ENCODE measurements around the gene SEMA4D.

SEMA4D gene

DNA sequence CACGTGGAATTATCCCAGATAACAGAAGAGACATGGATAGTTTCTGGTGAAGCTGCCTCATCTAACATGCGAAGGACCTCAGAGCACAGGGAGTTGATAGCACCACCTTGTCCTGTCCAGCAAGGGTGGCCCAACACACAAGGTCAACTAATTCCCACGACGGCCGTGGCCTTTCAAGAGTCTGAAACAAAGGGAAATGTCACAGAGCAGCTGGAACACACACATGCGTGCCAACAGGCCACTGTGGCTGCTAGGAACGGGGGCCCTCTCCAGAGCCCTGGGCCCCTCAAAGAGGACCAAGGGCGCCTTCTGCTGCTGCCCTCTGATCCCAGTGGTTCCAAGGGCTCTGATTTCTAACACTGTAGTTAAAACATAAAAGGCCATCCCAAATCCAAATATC lies 128.9 kb downstream of the SEMA4D start:
- no peak for TF ChIP-seq TEAD4 (IDR thresholded peaks at IDR 0.05)
- no peak for TF ChIP-seq FOXM1 (IDR thresholded peaks at IDR 0.05; ENCODE audit: borderline replicate concordance, low read depth)
- TF ChIP-seq, protein P1, sequence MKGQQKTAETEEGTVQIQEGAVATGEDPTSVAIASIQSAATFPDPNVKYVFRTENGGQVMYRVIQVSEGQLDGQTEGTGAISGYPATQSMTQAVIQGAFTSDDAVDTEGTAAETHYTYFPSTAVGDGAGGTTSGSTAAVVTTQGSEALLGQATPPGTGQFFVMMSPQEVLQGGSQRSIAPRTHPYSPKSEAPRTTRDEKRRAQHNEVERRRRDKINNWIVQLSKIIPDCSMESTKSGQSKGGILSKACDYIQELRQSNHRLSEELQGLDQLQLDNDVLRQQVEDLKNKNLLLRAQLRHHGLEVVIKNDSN (IDR thresholded peaks at IDR 0.05), result no peak
- TF ChIP-seq TCF12 (IDR thresholded peaks at IDR 0.05; ENCODE audit: low read depth), result no peak
- TF ChIP-seq, protein P2, sequence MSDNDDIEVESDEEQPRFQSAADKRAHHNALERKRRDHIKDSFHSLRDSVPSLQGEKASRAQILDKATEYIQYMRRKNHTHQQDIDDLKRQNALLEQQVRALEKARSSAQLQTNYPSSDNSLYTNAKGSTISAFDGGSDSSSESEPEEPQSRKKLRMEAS (IDR thresholded peaks at IDR 0.05), result no peak
- TF ChIP-seq NFIC (IDR thresholded peaks at IDR 0.05), result no peak
- no peak for TF ChIP-seq CREB1 (IDR thresholded peaks at IDR 0.05; ENCODE audit: low read depth)
- no peak for TF ChIP-seq RAD21 (IDR thresholded peaks at IDR 0.05; ENCODE audit: low read depth)
- TF ChIP-seq, protein P3, sequence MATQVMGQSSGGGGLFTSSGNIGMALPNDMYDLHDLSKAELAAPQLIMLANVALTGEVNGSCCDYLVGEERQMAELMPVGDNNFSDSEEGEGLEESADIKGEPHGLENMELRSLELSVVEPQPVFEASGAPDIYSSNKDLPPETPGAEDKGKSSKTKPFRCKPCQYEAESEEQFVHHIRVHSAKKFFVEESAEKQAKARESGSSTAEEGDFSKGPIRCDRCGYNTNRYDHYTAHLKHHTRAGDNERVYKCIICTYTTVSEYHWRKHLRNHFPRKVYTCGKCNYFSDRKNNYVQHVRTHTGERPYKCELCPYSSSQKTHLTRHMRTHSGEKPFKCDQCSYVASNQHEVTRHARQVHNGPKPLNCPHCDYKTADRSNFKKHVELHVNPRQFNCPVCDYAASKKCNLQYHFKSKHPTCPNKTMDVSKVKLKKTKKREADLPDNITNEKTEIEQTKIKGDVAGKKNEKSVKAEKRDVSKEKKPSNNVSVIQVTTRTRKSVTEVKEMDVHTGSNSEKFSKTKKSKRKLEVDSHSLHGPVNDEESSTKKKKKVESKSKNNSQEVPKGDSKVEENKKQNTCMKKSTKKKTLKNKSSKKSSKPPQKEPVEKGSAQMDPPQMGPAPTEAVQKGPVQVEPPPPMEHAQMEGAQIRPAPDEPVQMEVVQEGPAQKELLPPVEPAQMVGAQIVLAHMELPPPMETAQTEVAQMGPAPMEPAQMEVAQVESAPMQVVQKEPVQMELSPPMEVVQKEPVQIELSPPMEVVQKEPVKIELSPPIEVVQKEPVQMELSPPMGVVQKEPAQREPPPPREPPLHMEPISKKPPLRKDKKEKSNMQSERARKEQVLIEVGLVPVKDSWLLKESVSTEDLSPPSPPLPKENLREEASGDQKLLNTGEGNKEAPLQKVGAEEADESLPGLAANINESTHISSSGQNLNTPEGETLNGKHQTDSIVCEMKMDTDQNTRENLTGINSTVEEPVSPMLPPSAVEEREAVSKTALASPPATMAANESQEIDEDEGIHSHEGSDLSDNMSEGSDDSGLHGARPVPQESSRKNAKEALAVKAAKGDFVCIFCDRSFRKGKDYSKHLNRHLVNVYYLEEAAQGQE (IDR thresholded peaks at IDR 0.05; ENCODE audit: low read depth), result no peak
- TF ChIP-seq CEBPB (IDR thresholded peaks at IDR 0.05), result no peak
- no peak for TF ChIP-seq ZBTB7A (IDR thresholded peaks at IDR 0.05; ENCODE audit: low read depth)
- no peak for TF ChIP-seq EGR1 (IDR thresholded peaks at IDR 0.05)
- TF ChIP-seq YY1 (IDR thresholded peaks at IDR 0.05; ENCODE audit: low read depth), result no peak
- TF ChIP-seq EP300 (IDR thresholded peaks at IDR 0.05; ENCODE audit: borderline replicate concordance), result no peak

DNA sequence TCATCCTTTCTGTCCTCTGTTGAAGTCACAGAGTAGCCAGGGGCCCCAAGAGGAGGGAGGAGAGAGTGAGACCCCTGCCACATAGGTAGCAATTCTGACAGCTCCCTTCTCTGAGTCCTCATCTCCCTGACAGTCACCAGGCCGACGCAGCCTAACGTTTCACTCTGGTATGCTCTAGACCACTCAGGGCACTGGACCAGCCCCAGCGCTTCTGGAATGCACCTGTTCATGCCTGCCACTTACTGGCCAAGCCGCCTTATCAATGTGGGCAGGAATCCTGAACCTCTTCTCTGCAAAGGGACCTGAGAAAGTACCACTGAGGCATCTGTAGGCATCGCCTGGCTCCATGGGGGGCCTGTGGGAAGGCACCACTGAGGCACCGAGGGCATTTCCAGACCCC lies 129.4 kb downstream of the SEMA4D start:
- TF ChIP-seq NFIC (IDR thresholded peaks at IDR 0.05), result no peak
- TF ChIP-seq TCF12 (IDR thresholded peaks at IDR 0.05; ENCODE audit: low read depth), result no peak
- no peak for TF ChIP-seq EGR1 (IDR thresholded peaks at IDR 0.05)
- TF ChIP-seq, protein P1 (IDR thresholded peaks at IDR 0.05), result no peak
- TF ChIP-seq TEAD4 (IDR thresholded peaks at IDR 0.05), result no peak

DNA sequence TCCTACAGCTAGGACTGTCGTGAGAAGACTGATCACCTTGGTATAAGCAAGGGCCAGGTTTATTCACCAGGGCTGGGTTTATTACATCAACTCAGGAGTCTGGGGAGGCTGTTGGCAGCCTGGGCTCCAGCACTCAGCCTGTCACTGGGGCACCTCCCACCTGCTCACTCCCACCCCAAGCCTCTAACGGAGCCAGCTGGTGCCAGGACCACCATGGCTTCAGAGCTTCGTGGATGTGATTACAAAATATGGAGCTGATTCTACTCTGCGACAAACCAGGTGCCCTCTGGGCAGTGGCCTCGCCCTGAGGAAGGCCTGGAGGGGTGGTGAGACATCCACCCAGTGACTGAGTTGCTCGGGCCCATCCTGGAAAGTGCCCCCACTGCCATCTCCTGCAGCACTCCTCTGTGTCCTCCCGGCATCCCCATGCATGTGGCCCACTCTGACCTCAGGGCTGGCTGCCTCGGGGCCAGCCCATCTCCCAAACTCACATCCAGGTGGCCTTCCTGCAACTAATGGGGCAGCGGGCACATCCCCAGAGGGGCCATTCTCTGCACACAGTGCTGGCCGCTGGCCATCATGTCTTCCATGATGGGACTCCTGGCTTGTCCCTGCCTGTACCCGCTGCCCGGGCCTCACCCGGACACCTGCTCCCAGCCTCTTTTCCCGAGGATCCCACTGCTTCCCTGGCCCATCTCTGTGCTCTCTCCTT lies 130.0 kb downstream of the SEMA4D start:
- no peak for TF ChIP-seq CEBPB (IDR thresholded peaks at IDR 0.05)
- TF ChIP-seq, protein P1 (IDR thresholded peaks at IDR 0.05), result no peak
- TF ChIP-seq ZBTB7A (IDR thresholded peaks at IDR 0.05; ENCODE audit: low read depth), result no peak
- TF ChIP-seq, protein P3 (IDR thresholded peaks at IDR 0.05; ENCODE audit: low read depth), result no peak
- no peak for TF ChIP-seq TCF12 (IDR thresholded peaks at IDR 0.05; ENCODE audit: low read depth)
- TF ChIP-seq FOXM1 (IDR thresholded peaks at IDR 0.05; ENCODE audit: borderline replicate concordance, low read depth), result no peak
- no peak for TF ChIP-seq NFIC (IDR thresholded peaks at IDR 0.05)
- TF ChIP-seq TAF1 (IDR thresholded peaks at IDR 0.05; ENCODE audit: low read depth), result no peak
- no peak for TF ChIP-seq YY1 (IDR thresholded peaks at IDR 0.05; ENCODE audit: low read depth)
- no peak for TF ChIP-seq CREB1 (IDR thresholded peaks at IDR 0.05; ENCODE audit: low read depth)
- no peak for TF ChIP-seq EP300 (IDR thresholded peaks at IDR 0.05; ENCODE audit: borderline replicate concordance)
- TF ChIP-seq RAD21 (IDR thresholded peaks at IDR 0.05; ENCODE audit: low read depth), result no peak
- TF ChIP-seq, protein P2 (IDR thresholded peaks at IDR 0.05), result no peak
- no peak for TF ChIP-seq EGR1 (IDR thresholded peaks at IDR 0.05)
- TF ChIP-seq TEAD4 (IDR thresholded peaks at IDR 0.05), result no peak

DNA sequence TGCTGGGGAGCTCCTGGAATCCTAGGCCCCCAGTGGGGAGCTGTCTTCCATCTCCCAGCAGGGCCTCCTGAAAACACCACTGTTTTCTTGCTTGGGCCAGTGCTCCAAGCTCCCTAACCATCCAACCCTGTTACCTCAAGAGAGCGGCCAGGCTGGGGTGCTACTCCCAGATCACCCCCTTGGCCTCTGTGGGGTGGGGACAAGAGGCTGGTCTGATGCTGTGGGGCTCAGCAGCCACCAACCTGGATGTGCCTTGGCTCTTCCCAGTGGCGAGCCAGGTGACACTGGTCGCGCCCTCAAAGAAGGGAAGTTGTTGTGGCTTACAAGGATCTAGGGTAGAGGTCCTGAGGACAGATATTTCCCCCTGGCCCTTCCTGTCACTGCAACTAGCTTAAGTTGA lies 130.6 kb downstream of the SEMA4D start:
- TF ChIP-seq TCF12 (IDR thresholded peaks at IDR 0.05; ENCODE audit: low read depth) (no peak), RAD21 (IDR thresholded peaks at IDR 0.05; ENCODE audit: low read depth) (no peak), EP300 (IDR thresholded peaks at IDR 0.05; ENCODE audit: borderline replicate concordance) (no peak), TEAD4 (IDR thresholded peaks at IDR 0.05) (no peak), CEBPB (IDR thresholded peaks at IDR 0.05) (no peak), CREB1 (IDR thresholded peaks at IDR 0.05; ENCODE audit: low read depth) (no peak), ZBTB7A (IDR thresholded peaks at IDR 0.05; ENCODE audit: low read depth) (no peak)
- TF ChIP-seq, protein P3 (IDR thresholded peaks at IDR 0.05; ENCODE audit: low read depth), result no peak
- TF ChIP-seq, protein P1 (IDR thresholded peaks at IDR 0.05), result no peak

Measured in Ishikawa (cell line).